Activated naive CD4-positive, alpha-beta T cell treated with anti-CD3 and anti-CD28 coated beads, Interleukin-2, amount 10 ng/mL, durations not matched to agents 7 days and 5 days (primary cell): ENCODE results near the gene MN1.

ENCODE experiments used
- CTCF ChIA-PET: fragments of 350-600 bp; sonication (Branson Sonifier 250); formaldehyde crosslinking; loops from one replicate; lab custom pipeline; 2021; ENCODE audit warnings: antibody characterized with exemption; lab: Charles Lee
- DNase-seq: peaks from one replicate; pipeline ENCODE4 v3.0.0-alpha.2; 2020
- H3K27ac Mint-ChIP-seq: one replicate; pipeline ENCODE4 v1.8.0; 2021; ENCODE audit warnings: mild to moderate bottlenecking, moderate library complexity, mixed read lengths
- H3K27me3 Mint-ChIP-seq: one replicate; pipeline ENCODE4 v1.8.0; 2021; ENCODE audit warnings: mild to moderate bottlenecking, mixed read lengths
- H3K36me3 Mint-ChIP-seq: one replicate; pipeline ENCODE4 v1.8.0; 2021; ENCODE audit warnings: mixed read lengths
- H3K4me1 Mint-ChIP-seq: one replicate; pipeline ENCODE4 v1.8.0; 2021; ENCODE audit warnings: mixed read lengths
- H3K4me3 Mint-ChIP-seq: one replicate; pipeline ENCODE4 v1.8.0; 2021; ENCODE audit warnings: mild to moderate bottlenecking, moderate library complexity, mixed read lengths
- H3K9me3 Mint-ChIP-seq: one replicate; pipeline ENCODE4 v1.8.0; 2021; ENCODE audit warnings: mixed read lengths

MN1 gene

DNA sequence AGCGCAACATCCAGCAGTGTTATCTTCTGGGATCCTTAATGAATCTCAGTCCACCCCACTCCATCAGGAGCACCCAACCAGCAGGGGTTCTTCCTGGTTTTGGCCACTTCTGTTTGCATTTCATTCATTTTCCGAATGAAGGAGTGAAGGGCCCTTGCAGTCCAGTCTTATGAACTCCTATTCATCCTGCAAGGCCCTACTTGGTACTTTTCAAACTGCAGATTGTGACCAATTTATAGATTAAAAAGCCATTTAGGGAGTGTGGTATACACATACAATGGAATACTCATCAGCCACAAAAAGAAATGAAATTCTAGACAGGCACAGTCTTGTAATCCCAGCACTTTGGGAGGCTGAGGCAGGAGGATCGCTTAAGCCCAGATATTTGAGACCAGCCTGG, 10.2 kb upstream of the MN1 start:
- peaks cover 20% of the 10 kb centered on the region for H3K27me3 Mint-ChIP-seq
- H3K4me1 Mint-ChIP-seq = no peaks in the 10 kb centered on the region
- no peaks in the 10 kb centered on the region for H3K9me3 Mint-ChIP-seq
- H3K4me3 Mint-ChIP-seq = no peak overlapping the region
- no peaks in the 10 kb centered on the region for H3K36me3 Mint-ChIP-seq
- no peak for DNase-seq
- H3K27ac Mint-ChIP-seq = no peak overlapping the region
- CTCF ChIA-PET = no interaction called here

DNA sequence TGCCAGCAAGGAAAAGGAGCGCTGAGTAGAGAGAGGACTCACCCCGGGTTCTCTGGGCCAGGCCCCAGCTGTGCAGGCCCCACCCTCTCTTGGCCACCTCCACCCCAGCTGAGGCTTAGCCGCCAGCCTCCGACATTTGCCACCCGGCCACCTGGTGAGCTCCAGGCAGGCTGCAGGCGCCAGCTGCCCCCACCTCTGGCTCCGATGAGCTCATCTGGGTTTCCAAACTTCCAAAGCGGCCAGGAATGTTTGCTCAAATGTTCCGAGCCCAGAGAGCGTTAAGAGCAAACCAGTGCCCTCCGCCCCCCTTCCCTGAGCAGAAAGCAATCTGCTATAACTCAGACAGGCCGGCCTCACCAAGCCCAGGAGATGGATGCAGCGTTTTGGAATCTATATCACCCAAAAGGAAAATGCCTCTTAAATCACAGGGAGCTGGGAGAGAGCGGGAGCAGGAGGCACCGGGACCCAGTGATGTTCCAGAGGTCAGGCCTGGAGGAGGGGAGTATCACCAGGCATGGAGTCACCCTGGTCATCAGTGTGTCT, 9.1 kb upstream of the MN1 start:
- DNase-seq = no peak
- Mint-ChIP-seq H3K27me3 (peaks cover 16% of the 10 kb centered on the region), H3K36me3 (no peaks in the 10 kb centered on the region), H3K9me3 (no peaks in the 10 kb centered on the region), H3K4me3 (no peak overlapping the region), H3K4me1 (no peaks in the 10 kb centered on the region), H3K27ac (no peak overlapping the region)
- CTCF ChIA-PET = no interaction called here

DNA sequence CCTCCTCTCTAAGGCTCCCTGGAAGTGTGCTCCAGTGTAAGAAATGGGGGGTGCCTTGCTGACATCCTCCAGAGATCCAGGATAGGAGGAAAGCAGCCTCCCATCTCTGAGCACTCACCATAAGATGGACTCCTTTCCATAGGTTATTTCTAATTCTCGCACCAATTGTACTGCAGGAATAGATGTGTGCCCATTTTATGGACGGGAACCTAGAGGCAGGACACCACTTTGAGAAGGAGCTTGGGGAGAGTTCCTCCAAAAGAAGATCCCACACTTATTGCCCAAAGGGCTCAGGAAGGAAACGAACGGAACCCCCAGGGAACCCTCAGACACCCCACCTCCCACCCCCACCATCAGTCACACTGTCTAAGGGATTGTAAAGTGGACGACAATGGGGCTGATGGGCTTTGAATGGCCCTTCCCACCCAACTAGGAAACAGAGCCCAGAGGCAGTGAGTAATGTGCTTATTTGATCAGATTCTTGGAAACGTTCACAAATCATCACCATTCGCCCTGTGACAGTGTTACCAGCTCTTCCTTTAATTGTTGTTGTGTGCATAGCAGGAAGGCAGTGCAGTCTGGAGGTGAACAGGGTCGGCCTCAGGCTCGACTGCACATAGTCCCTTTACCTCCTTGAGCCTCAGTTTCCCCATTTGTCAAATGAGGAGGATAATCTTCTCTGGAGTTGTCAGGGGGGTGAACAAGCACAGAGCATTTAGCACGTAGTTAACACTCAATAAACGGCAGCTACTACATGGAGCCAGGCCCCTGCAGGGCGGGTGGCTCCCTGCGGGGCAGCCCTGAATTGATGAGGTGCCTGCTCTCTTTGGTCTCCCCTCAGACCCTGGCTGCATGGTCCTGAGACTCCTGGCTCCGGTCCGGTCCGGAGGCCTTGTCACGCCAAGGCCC, 8.4 kb upstream of the MN1 start:
- DNase-seq = no peak
- no peaks in the 10 kb centered on the region for H3K36me3 Mint-ChIP-seq
- no peak overlapping the region for H3K4me3 Mint-ChIP-seq
- H3K27me3 Mint-ChIP-seq = peaks cover 23% of the 10 kb centered on the region
- no peak overlapping the region for H3K27ac Mint-ChIP-seq
- CTCF ChIA-PET = no interaction called here
- no peaks in the 10 kb centered on the region for H3K4me1 Mint-ChIP-seq
- no peaks in the 10 kb centered on the region for H3K9me3 Mint-ChIP-seq

- CTCF ChIA-PET = no interaction called here
- Mint-ChIP-seq H3K27me3 (peaks cover 31% of the 10 kb centered on the region), H3K36me3 (no peaks in the 10 kb centered on the region), H3K27ac (no peak overlapping the region), H3K4me3 (no peak overlapping the region), H3K4me1 (peaks cover 2% of the 10 kb centered on the region), H3K9me3 (no peaks in the 10 kb centered on the region)
- no peak for DNase-seq
These were observed 7.7 kb upstream of the MN1 start for GRCh38 chr22:27809226-27809603.

DNA sequence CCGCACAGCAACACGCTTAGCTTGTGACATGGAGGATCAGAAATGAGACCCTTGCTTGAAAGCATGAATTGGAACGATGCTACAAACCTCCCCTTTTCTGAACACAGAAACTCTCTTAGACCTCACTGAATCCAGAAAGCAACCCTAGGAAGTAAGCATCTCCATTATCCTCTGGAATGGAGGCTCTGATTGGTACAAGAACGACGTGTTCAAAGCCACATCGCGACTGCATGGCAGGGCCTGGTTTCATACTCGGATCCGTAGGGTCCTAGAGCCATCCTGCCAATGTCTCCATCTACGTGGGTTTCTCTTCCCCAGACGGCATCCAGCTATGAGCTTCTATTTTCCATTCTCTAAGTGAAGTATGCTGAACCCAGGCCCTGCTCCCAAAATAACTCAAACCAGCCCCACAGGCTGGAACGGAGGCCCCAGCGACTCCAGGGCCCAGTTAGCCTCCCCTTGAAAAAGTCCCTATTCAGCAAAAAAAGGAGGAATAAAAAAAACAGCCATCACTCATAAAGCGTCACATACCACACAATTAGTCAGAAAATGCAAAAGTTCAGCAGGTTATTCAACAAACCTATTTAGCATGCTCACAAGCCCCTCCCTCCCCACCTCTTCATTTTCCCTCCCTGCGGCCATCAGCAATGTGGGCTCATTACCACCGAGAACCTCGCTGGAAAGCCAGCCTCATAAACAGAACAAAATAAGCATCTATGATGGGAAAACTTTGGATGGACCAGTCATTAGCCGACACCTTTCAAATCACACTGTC, 7.1 kb upstream of the MN1 start:
- no peak overlapping the region for H3K4me3 Mint-ChIP-seq
- no peak for DNase-seq
- CTCF ChIA-PET = no interaction called here
- no peaks in the 10 kb centered on the region for H3K9me3 Mint-ChIP-seq
- no peak overlapping the region for H3K27ac Mint-ChIP-seq
- H3K36me3 Mint-ChIP-seq = no peaks in the 10 kb centered on the region
- H3K4me1 Mint-ChIP-seq = peaks cover 2% of the 10 kb centered on the region
- H3K27me3 Mint-ChIP-seq = peaks cover 36% of the 10 kb centered on the region

GRCh38 chr22:27805841-27806240, 4.3 kb upstream of the MN1 start:
- Mint-ChIP-seq H3K27me3 (peaks cover 55% of the 10 kb centered on the region), H3K9me3 (no peaks in the 10 kb centered on the region), H3K36me3 (no peaks in the 10 kb centered on the region), H3K27ac (no peak overlapping the region), H3K4me1 (peaks cover 13% of the 10 kb centered on the region), H3K4me3 (no peak overlapping the region)
- no peak for DNase-seq
- CTCF ChIA-PET = no interaction called here

GRCh38 chr22:27804470-27805297, 3.1 kb upstream of the MN1 start:
- H3K9me3 Mint-ChIP-seq = no peaks in the 10 kb centered on the region
- peaks cover 67% of the 10 kb centered on the region for H3K27me3 Mint-ChIP-seq
- peak; percentile 71 for DNase-seq
- H3K4me3 Mint-ChIP-seq = no peak overlapping the region
- H3K27ac Mint-ChIP-seq = no peak overlapping the region
- peaks cover 13% of the 10 kb centered on the region for H3K4me1 Mint-ChIP-seq
- H3K36me3 Mint-ChIP-seq = no peaks in the 10 kb centered on the region
- CTCF ChIA-PET = interaction anchor here (0.6 to 1.3 kb wide), 2 partner anchors 466 to 969 kb away, joined by 3 to 4 read pairs; no protein-coding TSS in a partner anchor

GRCh38 chr22:27803841-27804415, 2.4 kb upstream of the MN1 start:
- CTCF ChIA-PET = interaction anchor here (1.3 kb wide), 1 partner anchor 968 kb away, joined by 4 read pairs; no protein-coding TSS in a partner anchor
- no peak overlapping the region for H3K4me3 Mint-ChIP-seq
- peaks cover 66% of the 10 kb centered on the region for H3K27me3 Mint-ChIP-seq
- no peaks in the 10 kb centered on the region for H3K36me3 Mint-ChIP-seq
- peaks cover 13% of the 10 kb centered on the region for H3K4me1 Mint-ChIP-seq
- no peaks in the 10 kb centered on the region for H3K9me3 Mint-ChIP-seq
- H3K27ac Mint-ChIP-seq = no peak overlapping the region
- no peak for DNase-seq

GRCh38 chr22:27802346-27803073, 954 bp upstream of the MN1 start:
- Mint-ChIP-seq H3K27me3 (peaks cover 66% of the 10 kb centered on the region), H3K4me1 (peaks cover 15% of the 10 kb centered on the region), H3K27ac (no peak overlapping the region), H3K4me3 (peak overlapping the region; percentile 75), H3K36me3 (no peaks in the 10 kb centered on the region), H3K9me3 (no peaks in the 10 kb centered on the region)
- peak; percentile 25 for DNase-seq
- CTCF ChIA-PET = no interaction called here

- Mint-ChIP-seq H3K27ac (no peak overlapping the region), H3K4me3 (peak overlapping the region; percentile 75), H3K9me3 (no peaks in the 10 kb centered on the region), H3K4me1 (peaks cover 15% of the 10 kb centered on the region), H3K36me3 (no peaks in the 10 kb centered on the region), H3K27me3 (peaks cover 66% of the 10 kb centered on the region)
- CTCF ChIA-PET = no interaction called here
- peak; percentile 49 for DNase-seq
These were observed 347 bp downstream of the MN1 start for GRCh38 chr22:27801202-27801615.

DNA sequence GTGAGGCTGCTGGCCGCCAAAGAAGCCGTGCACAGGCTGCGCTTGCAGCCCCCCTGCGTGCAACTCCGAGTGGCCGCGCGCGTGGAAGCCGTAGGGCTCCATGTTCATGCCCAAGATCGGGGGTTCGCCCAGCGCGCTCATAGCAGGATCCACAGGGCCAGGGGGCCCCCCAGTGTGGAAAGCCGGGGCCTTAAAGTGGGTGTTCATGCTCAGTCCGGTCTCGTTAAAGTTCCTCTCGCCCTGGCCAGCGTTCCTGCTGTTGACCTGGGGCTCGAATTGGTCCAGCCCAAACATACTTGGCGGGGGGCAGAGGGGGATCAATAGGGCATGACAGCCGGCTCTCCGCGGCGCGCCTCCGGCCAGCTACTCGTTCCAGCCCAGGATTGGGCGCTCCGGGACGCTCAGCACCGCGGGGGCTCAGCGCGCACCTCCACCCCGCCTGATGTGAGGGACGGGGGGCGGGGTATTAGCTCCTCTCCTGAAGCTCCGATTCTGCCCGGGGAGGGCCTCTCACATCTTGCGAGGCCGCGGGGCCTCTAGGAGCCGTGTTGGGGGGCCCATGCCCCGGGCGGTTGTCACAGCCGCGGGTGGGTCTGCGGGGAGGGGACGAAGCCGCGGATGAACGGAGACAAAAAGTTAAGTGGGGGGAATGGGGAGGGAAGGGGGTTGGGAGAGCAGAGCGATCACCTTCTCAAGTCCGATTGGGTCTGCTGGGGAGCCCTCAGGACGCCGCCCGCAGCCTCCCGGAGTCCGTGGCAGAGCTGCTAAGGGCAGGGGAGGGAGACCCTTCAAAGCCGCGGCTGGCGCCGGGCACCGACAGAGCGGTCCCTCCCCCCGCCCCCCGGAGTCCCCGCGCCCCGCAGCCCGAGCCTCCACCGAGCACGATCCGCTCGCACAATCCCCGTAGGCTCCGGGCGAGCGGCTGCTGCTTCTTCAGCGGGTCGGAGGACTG, 1.0 kb downstream of the MN1 start:
- CTCF ChIA-PET = no interaction called here

GRCh38 chr22:27799827-27800249, 1.7 kb downstream of the MN1 start:
- Mint-ChIP-seq H3K27me3 (peaks cover 58% of the 10 kb centered on the region), H3K4me1 (peaks cover 15% of the 10 kb centered on the region), H3K9me3 (no peaks in the 10 kb centered on the region), H3K27ac (no peak overlapping the region), H3K36me3 (no peaks in the 10 kb centered on the region), H3K4me3 (no peak overlapping the region)
- DNase-seq = no peak
- CTCF ChIA-PET = no interaction called here

More for the DNA sequence above, 1.0 kb downstream of the MN1 start:
- H3K9me3 Mint-ChIP-seq = no peaks in the 10 kb centered on the region
- peak overlapping the region; percentile 75 for H3K4me3 Mint-ChIP-seq
- no peaks in the 10 kb centered on the region for H3K36me3 Mint-ChIP-seq
- H3K27ac Mint-ChIP-seq = no peak overlapping the region
- no peak for DNase-seq
- peaks cover 64% of the 10 kb centered on the region for H3K27me3 Mint-ChIP-seq
- peaks cover 15% of the 10 kb centered on the region for H3K4me1 Mint-ChIP-seq
